PFSK-1 (cell line): ENCODE data around the gene RBM47.

ENCODE experiments used
- FOXP2 ChIP-seq: optimal IDR thresholded peaks from 2 replicates; pipeline ENCODE3; 2011; ENCODE audit warnings: borderline replicate concordance, control low read depth, inconsistent platforms; ENCODE audit not compliant: insufficient read depth; ENCODE audit errors: extremely low read length, extremely low read depth
- POLR2AphosphoS5 ChIP-seq: IDR thresholded peaks from 2 replicates; pipeline ENCODE4 v1.6.1; 2012; ENCODE audit warnings: low read depth, mild to moderate bottlenecking, control low read depth, low read length, moderate library complexity
- REST ChIP-seq, 2 experiments: IDR thresholded peaks; 2 replicates each; pipeline versions ENCODE4 v1.6.1 to v1.8.0; 2011 to 2012; ENCODE audit warnings: low read depth in 2 of 2, low read length in 2 of 2, control low read depth in 1 of 2, inconsistent platforms in 1 of 2, mild to moderate bottlenecking in 1 of 2, moderate library complexity in 1 of 2; ENCODE audit not compliant: insufficient read depth in 1 of 2
- SIN3A ChIP-seq: IDR thresholded peaks from 2 replicates; pipeline ENCODE4 v1.6.1; 2012; ENCODE audit warnings: mild to moderate bottlenecking, low read length, moderate library complexity, borderline replicate concordance; ENCODE audit not compliant: insufficient read depth
- TAF1 ChIP-seq: IDR thresholded peaks from 2 replicates; pipeline ENCODE4 v1.6.1; 2012; ENCODE audit warnings: low read length, control low read depth, borderline replicate concordance; ENCODE audit not compliant: insufficient read depth

Gene RBM47

GRCh38 chr4:40651280-40651679 lies 21.6 kb upstream of the RBM47 start:
- TF ChIP-seq TAF1 = no peak

DNA sequence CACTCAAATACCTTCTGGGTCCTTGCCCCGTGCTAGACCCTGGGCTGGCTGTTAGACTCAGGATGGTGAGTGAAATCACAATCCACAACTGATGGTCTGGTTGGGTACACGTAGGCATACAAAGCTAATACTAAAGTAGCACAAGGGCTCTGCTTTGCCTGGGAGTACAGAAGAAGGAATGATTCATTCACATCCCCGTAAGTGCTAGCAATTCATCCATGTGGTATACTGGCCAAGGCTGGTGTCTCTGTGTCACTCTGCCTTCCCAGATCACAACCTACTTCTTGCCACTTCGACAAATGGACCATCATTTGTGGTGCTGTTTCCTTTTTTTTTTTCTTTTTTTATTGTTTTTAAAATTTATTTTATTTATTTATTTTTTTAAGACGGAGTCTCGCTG lies 19.7 kb upstream of the RBM47 start:
- no peak for TF ChIP-seq REST (IDR thresholded peaks at IDR 0.05; ENCODE audit: insufficient read depth in 1 of 2, low read depth in 2 of 2, low read length in 2 of 2)
- TF ChIP-seq POLR2AphosphoS5 = no peak
- no peak for TF ChIP-seq FOXP2
- TF ChIP-seq SIN3A = no peak
- no peak for TF ChIP-seq TAF1

GRCh38 chr4:40648742-40649281 lies 19.1 kb upstream of the RBM47 start:
- no peak for TF ChIP-seq FOXP2
- no peak for TF ChIP-seq SIN3A
- no peak for TF ChIP-seq POLR2AphosphoS5
- no peak for TF ChIP-seq REST (IDR thresholded peaks at IDR 0.05; ENCODE audit: insufficient read depth in 1 of 2, low read depth in 2 of 2, low read length in 2 of 2)
- no peak for TF ChIP-seq TAF1

DNA sequence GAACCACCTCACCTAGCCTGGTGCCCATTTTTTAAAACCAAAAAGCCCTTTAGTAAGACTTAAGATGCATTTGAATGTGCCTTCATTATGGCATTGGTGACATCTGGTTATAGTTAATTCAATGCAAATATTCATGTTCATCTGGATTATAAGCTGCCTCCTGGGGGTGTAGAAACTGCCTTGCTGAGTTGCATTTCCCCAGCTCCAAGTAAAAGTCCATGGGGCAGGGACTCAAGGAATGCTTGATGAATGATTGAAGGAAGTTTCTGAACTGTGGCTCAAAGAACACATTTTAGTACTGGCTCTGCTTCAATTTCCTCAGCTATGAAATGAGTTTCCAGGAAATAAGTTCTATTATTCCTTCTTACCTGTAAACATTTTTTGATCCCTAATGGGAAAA lies 18.5 kb upstream of the RBM47 start:
- TF ChIP-seq TAF1 (no peak), SIN3A (no peak), REST (IDR thresholded peaks at IDR 0.05; ENCODE audit: insufficient read depth in 1 of 2, low read depth in 2 of 2, low read length in 2 of 2) (no peak), FOXP2 (no peak), POLR2AphosphoS5 (no peak)

DNA sequence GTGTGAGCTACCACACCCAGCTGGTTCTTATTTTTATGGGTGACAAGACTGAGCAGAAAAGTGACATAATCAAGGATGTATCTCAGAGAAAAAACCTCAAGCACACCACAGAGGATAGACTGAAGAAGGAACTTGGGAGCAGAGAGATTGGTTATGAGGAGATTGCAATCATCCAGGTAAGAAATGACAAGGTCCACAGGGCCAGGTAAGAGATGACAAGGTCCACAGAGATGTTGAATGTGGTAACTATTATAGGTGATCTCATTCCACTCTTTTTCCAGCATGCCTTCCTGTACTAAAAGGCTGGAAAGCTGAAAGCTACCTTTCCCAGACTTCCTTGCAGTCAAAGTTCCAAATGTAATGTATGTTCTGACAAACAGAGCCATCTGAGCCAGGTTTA lies 15.9 kb upstream of the RBM47 start:
- TF ChIP-seq SIN3A (no peak), REST (IDR thresholded peaks at IDR 0.05; ENCODE audit: insufficient read depth in 1 of 2, low read depth in 2 of 2, low read length in 2 of 2) (no peak), POLR2AphosphoS5 (no peak), TAF1 (no peak), FOXP2 (no peak)

DNA sequence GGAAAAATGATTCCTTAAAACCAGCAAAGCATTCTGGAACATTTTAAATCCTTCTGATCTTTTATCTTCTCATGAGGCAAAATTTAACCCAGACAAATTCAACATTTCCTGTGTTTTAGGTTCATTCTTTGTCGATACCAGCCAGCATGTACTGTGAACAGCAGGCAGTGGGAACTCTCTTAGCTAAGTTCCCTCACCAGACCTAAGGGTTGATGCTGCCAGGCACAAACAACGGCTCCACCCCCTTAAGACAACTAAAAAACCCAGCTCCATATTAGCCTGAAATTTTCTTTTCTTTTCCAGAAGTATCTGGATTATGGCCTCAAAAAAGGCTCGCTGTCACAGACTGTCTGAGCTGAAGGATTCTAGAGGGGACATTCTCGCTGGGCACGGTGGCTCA lies 2.4 kb upstream of the RBM47 start:
- no peak for TF ChIP-seq POLR2AphosphoS5
